Measurements from ENCODE around the gene CLK4. TPM values are rescaled to one million over a fixed set of nuclear protein-coding genes. Genes with fewer than 3 reads are reported as not detected.

CLK4 gene
- total RNA-seq, 1 experiment from 2014 or later, result 16.0 TPM

GRCh38 chr5:178672630-178673029 is 45.8 kb upstream of the CLK4 start:
- no peaks in the 10 kb centered on the region for H3K36me3 Mint-ChIP-seq
- no peak overlapping the region for H3K4me3 Mint-ChIP-seq
- ChIA-PET CTCF (no interaction called here), POLR2A (no interaction called here)
- H3K27me3 Mint-ChIP-seq (ENCODE audit: low read depth), result peaks cover 2% of the 10 kb centered on the region
- TF ChIP-seq RORB (CRISPR knock-in tag; IDR thresholded peaks at IDR 0.05), result no peak
- TF ChIP-seq NFYB (CRISPR knock-in tag; conservative IDR thresholded peaks at IDR 0.05; ENCODE audit: low read depth), result no peak
- TF ChIP-seq HMGXB4 (CRISPR knock-in tag; IDR thresholded peaks at IDR 0.05), result no peak
- TF ChIP-seq FOXP4 (CRISPR knock-in tag; IDR thresholded peaks at IDR 0.05), result no peak
- no peak for TF ChIP-seq ZNF416 (CRISPR knock-in tag; IDR thresholded peaks at IDR 0.05)
- no peak for TF ChIP-seq JAZF1 (CRISPR knock-in tag; IDR thresholded peaks at IDR 0.05)
- TF ChIP-seq ZNF425 (CRISPR knock-in tag; conservative IDR thresholded peaks at IDR 0.05), result no peak
- no peak for TF ChIP-seq SMAD4 (CRISPR knock-in tag; IDR thresholded peaks at IDR 0.05)
- TF ChIP-seq GRHL2 (CRISPR knock-in tag; IDR thresholded peaks at IDR 0.05; ENCODE audit: insufficient replicate concordance, severe bottlenecking), result no peak
- TF ChIP-seq CDX4 (CRISPR knock-in tag; IDR thresholded peaks at IDR 0.05; ENCODE audit: borderline replicate concordance), result no peak
- TF ChIP-seq ZNF232 (CRISPR knock-in tag; IDR thresholded peaks at IDR 0.05), result no peak
- no peak for TF ChIP-seq MLX (CRISPR knock-in tag; IDR thresholded peaks at IDR 0.05)
- no peak for TF ChIP-seq MXD4 (CRISPR knock-in tag; IDR thresholded peaks at IDR 0.05; ENCODE audit: borderline replicate concordance)
- no peak for TF ChIP-seq TCF7 (CRISPR knock-in tag; IDR thresholded peaks at IDR 0.05; ENCODE audit: low read depth)
- no peak for TF ChIP-seq CREM (CRISPR knock-in tag; IDR thresholded peaks at IDR 0.05)
- H3K4me1 Mint-ChIP-seq, result no peaks in the 10 kb centered on the region
- no peak for ATAC-seq
- no peak overlapping the region for H3K27ac Mint-ChIP-seq
- H3K9me3 Mint-ChIP-seq, result no peaks in the 10 kb centered on the region
- DNase-seq (ENCODE audit: low spot score), result no peak

- no peaks in the 10 kb centered on the region for H3K9me3 Mint-ChIP-seq
- TF ChIP-seq RELA (CRISPR knock-in tag; IDR thresholded peaks at IDR 0.05; ENCODE audit: borderline replicate concordance) (no peak), ATF2 (CRISPR knock-in tag; IDR thresholded peaks at IDR 0.05; ENCODE audit: borderline replicate concordance, low read depth) (no peak), HMGXB4 (CRISPR knock-in tag; IDR thresholded peaks at IDR 0.05) (no peak), ETV6 (CRISPR knock-in tag; IDR thresholded peaks at IDR 0.05) (no peak)
- ATAC-seq, result peak; percentile 52
- H3K27ac Mint-ChIP-seq, result no peak overlapping the region
- DNase-seq (ENCODE audit: low spot score), result no peak
- POLR2A ChIA-PET, result no interaction called here
- H3K4me3 Mint-ChIP-seq, result no peak overlapping the region
- H3K36me3 Mint-ChIP-seq, result no peaks in the 10 kb centered on the region
- CTCF ChIA-PET, result interaction anchor here (0.5 kb wide), 1 partner anchor 880 kb away, joined by 3 read pairs; no protein-coding TSS in a partner anchor
- peaks cover 2% of the 10 kb centered on the region for H3K27me3 Mint-ChIP-seq (ENCODE audit: low read depth)
- no peaks in the 10 kb centered on the region for H3K4me1 Mint-ChIP-seq
Observed at GRCh38 chr5:178671602-178672144, 44.8 kb upstream of the CLK4 start.

Measured in WTC11 (cell line).